HEK293 (cell line): ENCODE data around the gene HFM1.

ENCODE experiments used
- CTCF ChIP-seq: fragments of 450-650 bp; formaldehyde crosslinking; IDR thresholded peaks from 2 replicates; pipeline ENCODE4 v1.5.1; 2016; ENCODE audit warnings: missing biosample characterization, missing genetic modification characterization
- ELK4 ChIP-seq: IDR thresholded peaks from 2 replicates; pipeline ENCODE4 v1.6.1; 2011; ENCODE audit warnings: mild to moderate bottlenecking, low read depth, low read length, borderline replicate concordance
- HOXA7 ChIP-seq: sonication (generic); formaldehyde crosslinking; IDR thresholded peaks from 2 replicates; pipeline ENCODE4 v1.8.1; 2022; ENCODE audit warnings: missing genetic modification reagents, borderline replicate concordance
- REST ChIP-seq: fragments of 450-650 bp; formaldehyde crosslinking; IDR thresholded peaks from 2 replicates; pipeline ENCODE4 v1.5.1; 2016; ENCODE audit warnings: missing biosample characterization, missing genetic modification characterization
- YY1 ChIP-seq: fragments of 450-650 bp; formaldehyde crosslinking; IDR thresholded peaks from 2 replicates; pipeline ENCODE4 v1.5.1; 2018; ENCODE audit warnings: missing biosample characterization, missing genetic modification characterization
- ZBTB21 ChIP-seq: fragments of 450-650 bp; formaldehyde crosslinking; IDR thresholded peaks from 2 replicates; pipeline ENCODE4 v1.5.1; 2017; ENCODE audit warnings: missing biosample characterization, missing genetic modification characterization
- ZBTB26 ChIP-seq: fragments of 450-650 bp; formaldehyde crosslinking; optimal IDR thresholded peaks from 2 replicates; pipeline ENCODE3; 2016; ENCODE audit warnings: missing biosample characterization, mild to moderate bottlenecking, missing genetic modification characterization
- ZEB2 ChIP-seq: fragments of 450-650 bp; formaldehyde crosslinking; IDR thresholded peaks from 2 replicates; pipeline ENCODE4 v1.5.1; 2016; ENCODE audit warnings: missing biosample characterization, missing genetic modification characterization
- ZFHX2 ChIP-seq: fragments of 450-650 bp; formaldehyde crosslinking; conservative IDR thresholded peaks from 2 replicates; pipeline ENCODE4 v1.5.1; 2016; ENCODE audit warnings: missing biosample characterization, missing genetic modification characterization
- ZNF121 ChIP-seq: fragments of 450-650 bp; formaldehyde crosslinking; IDR thresholded peaks from 2 replicates; pipeline ENCODE4 v1.5.1; 2016; ENCODE audit warnings: missing biosample characterization, missing genetic modification characterization
- ZNF24 ChIP-seq: fragments of 450-650 bp; formaldehyde crosslinking; IDR thresholded peaks from 2 replicates; pipeline ENCODE4 v1.5.1; 2016; ENCODE audit warnings: missing biosample characterization, missing genetic modification characterization
- ZNF311 ChIP-seq: fragments of 450-650 bp; formaldehyde crosslinking; IDR thresholded peaks from 2 replicates; pipeline ENCODE4 v1.5.1; 2017; ENCODE audit warnings: missing biosample characterization, missing genetic modification characterization, borderline replicate concordance
- ZNF513 ChIP-seq: fragments of 450-650 bp; IDR thresholded peaks from 2 replicates; pipeline ENCODE4 v1.5.1; 2018; ENCODE audit warnings: missing biosample characterization, missing genetic modification characterization
- ZNF623 ChIP-seq: fragments of 450-650 bp; formaldehyde crosslinking; IDR thresholded peaks from 2 replicates; pipeline ENCODE4 v1.5.1; 2016; ENCODE audit warnings: missing biosample characterization, missing genetic modification characterization

GRCh38 chr1:91454136-91454535, 49.5 kb upstream of the HFM1 start:
- TF ChIP-seq ZEB2 (tag by site-specific recombination) (no peak), CTCF (no peak), ZBTB21 (tag by site-specific recombination) (no peak), ZBTB26 (tag by site-specific recombination) (no peak), ELK4 (no peak), REST (tag by site-specific recombination) (no peak), ZFHX2 (tag by site-specific recombination) (no peak), ZNF513 (no peak), ZNF121 (tag by site-specific recombination) (no peak), ZNF24 (tag by site-specific recombination) (no peak), ZNF623 (no peak), YY1 (tag by site-specific recombination) (no peak), ZNF311 (no peak), HOXA7 (CRISPR knock-in tag) (no peak)
